ENCODE measurements around the gene AMHR2. TPM values are rescaled to one million over a fixed set of nuclear protein-coding genes. Genes with fewer than 3 reads are reported as not detected.
"Not testable (repeated sequence)": the region's sequence is repeated elsewhere in the genome, so short reads cannot be mapped to it uniquely, and the experiment has no call there.

Gene AMHR2
- total RNA-seq, 1 experiment from 2014 or later, result 0.29 TPM

GRCh38 chr12:53417291-53417816 lies 6.3 kb upstream of the AMHR2 start:
- H3K27ac ChIP-seq (ENCODE audit: low read length); BruUV-seq (replicated peaks); H3K79me2 ChIP-seq (ENCODE audit: low read length); H3K27me3 ChIP-seq (ENCODE audit: low read length); ATAC-seq; H3K9me2 ChIP-seq (replicated peaks; ENCODE audit: low read length); CTCF ChIA-PET; H3K9ac ChIP-seq (ENCODE audit: low read length); H2AFZ ChIP-seq (ENCODE audit: low read length); H3K9me3 ChIP-seq (ENCODE audit: low read length); H3K4me3 ChIP-seq (ENCODE audit: low read length); H4K20me1 ChIP-seq (ENCODE audit: low read length); DNase-seq; H3K4me2 ChIP-seq (ENCODE audit: low read length); H3F3A ChIP-seq (ENCODE audit: low read length, unreplicated experiment); intact Hi-C loops (cut with micrococcal nuclease): not testable (repeated sequence)
- H3K36me3 ChIP-seq (ENCODE audit: low read depth, low read length), result peaks cover 14% of the 10 kb centered on the region
- POLR2A ChIA-PET (ENCODE audit: unreplicated experiment), result interaction anchor here (0.7 kb wide), 1 partner anchor 91 kb away, joined by 3 read pairs; no protein-coding TSS in a partner anchor
- peaks cover 14% of the 10 kb centered on the region for H3K4me1 ChIP-seq (ENCODE audit: insufficient read depth, low read length)

- POLR2A ChIA-PET (ENCODE audit: unreplicated experiment), result interaction anchor here (0.6 kb wide), 1 partner anchor 60 kb away, joined by 4 read pairs; no protein-coding TSS in a partner anchor
- ATAC-seq, result no peak
- H4K20me1 ChIP-seq (ENCODE audit: low read length), result no peaks in the 10 kb centered on the region
Measured at GRCh38 chr12:53418221-53418620, 5.4 kb upstream of the AMHR2 start.

GRCh38 chr12:53419756-53420155 lies 3.9 kb upstream of the AMHR2 start:
- Histone ChIP-seq H3K79me2 (ENCODE audit: low read length) (no peaks in the 10 kb centered on the region), H2AFZ (ENCODE audit: low read length) (no peak overlapping the region), H3K9me2 (replicated peaks; ENCODE audit: low read length) (no peaks in the 10 kb centered on the region), H3F3A (ENCODE audit: low read length, unreplicated experiment) (no peaks in the 10 kb centered on the region), H3K36me3 (ENCODE audit: low read depth, low read length) (no peaks in the 10 kb centered on the region; the same call in 1 of the 2 replicates), H3K4me1 (ENCODE audit: insufficient read depth, low read length) (peaks cover 14% of the 10 kb centered on the region), H3K9me3 (ENCODE audit: low read length) (no peaks in the 10 kb centered on the region), H3K27ac (ENCODE audit: low read length) (no peak overlapping the region), H3K4me3 (ENCODE audit: low read length) (no peak overlapping the region), H3K9ac (ENCODE audit: low read length) (no peak overlapping the region), H3K4me2 (ENCODE audit: low read length) (no peak overlapping the region), H4K20me1 (ENCODE audit: low read length) (no peaks in the 10 kb centered on the region), H3K27me3 (ENCODE audit: low read length) (no peaks in the 10 kb centered on the region)
- TF ChIP-seq, protein P1, sequence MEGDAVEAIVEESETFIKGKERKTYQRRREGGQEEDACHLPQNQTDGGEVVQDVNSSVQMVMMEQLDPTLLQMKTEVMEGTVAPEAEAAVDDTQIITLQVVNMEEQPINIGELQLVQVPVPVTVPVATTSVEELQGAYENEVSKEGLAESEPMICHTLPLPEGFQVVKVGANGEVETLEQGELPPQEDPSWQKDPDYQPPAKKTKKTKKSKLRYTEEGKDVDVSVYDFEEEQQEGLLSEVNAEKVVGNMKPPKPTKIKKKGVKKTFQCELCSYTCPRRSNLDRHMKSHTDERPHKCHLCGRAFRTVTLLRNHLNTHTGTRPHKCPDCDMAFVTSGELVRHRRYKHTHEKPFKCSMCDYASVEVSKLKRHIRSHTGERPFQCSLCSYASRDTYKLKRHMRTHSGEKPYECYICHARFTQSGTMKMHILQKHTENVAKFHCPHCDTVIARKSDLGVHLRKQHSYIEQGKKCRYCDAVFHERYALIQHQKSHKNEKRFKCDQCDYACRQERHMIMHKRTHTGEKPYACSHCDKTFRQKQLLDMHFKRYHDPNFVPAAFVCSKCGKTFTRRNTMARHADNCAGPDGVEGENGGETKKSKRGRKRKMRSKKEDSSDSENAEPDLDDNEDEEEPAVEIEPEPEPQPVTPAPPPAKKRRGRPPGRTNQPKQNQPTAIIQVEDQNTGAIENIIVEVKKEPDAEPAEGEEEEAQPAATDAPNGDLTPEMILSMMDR (conservative IDR thresholded peaks at IDR 0.05; ENCODE audit: low read depth, low read length), result no peak
- no peak for TF ChIP-seq EZH2 (IDR thresholded peaks at IDR 0.05; ENCODE audit: low read length, unreplicated experiment)
- no peak for TF ChIP-seq EZH2phosphoT487 (IDR thresholded peaks at IDR 0.05; ENCODE audit: borderline replicate concordance, low read length)
- DNase-seq, result peak; percentile 14
- intact Hi-C loops (cut with micrococcal nuclease), result loop anchor here (2.0 kb wide), 2 partner anchors 31 to 39 kb away; partner anchors contain the start of gene SP1
- no TSS peak for BruUV-seq (replicated peaks)
- POLR2A ChIA-PET (ENCODE audit: unreplicated experiment), result interaction anchor here (0.6 kb wide), 2 partner anchors 8 to 31 kb away, joined by 3 to 4 read pairs; no protein-coding TSS in a partner anchor
- CTCF ChIA-PET, result no interaction called here
- ATAC-seq, result no peak; the same call in 1 of the 2 replicates

More at GRCh38 chr12:53418221-53418620, 5.4 kb upstream of the AMHR2 start:
- no peaks in the 10 kb centered on the region for H3K9me2 ChIP-seq (replicated peaks; ENCODE audit: low read length)
- no peak for DNase-seq
- no peaks in the 10 kb centered on the region for H3F3A ChIP-seq (ENCODE audit: low read length, unreplicated experiment)
- CTCF ChIA-PET, result interaction anchor here (0.6 kb wide), 1 partner anchor 66 kb away, joined by 5 read pairs; no protein-coding TSS in a partner anchor
- H3K4me3 ChIP-seq (ENCODE audit: low read length), result no peak overlapping the region
- BruUV-seq (replicated peaks), result no TSS peak
- no peak for TF ChIP-seq EZH2phosphoT487 (IDR thresholded peaks at IDR 0.05; ENCODE audit: borderline replicate concordance, low read length)
- TF ChIP-seq EZH2 (IDR thresholded peaks at IDR 0.05; ENCODE audit: low read length, unreplicated experiment), result no peak
- TF ChIP-seq, protein P1 (conservative IDR thresholded peaks at IDR 0.05; ENCODE audit: low read depth, low read length), result no peak
- no peak overlapping the region for H3K9ac ChIP-seq (ENCODE audit: low read length)
- H2AFZ ChIP-seq (ENCODE audit: low read length), result no peak overlapping the region
- intact Hi-C loops (cut with micrococcal nuclease), result no loop called here
- H3K79me2 ChIP-seq (ENCODE audit: low read length), result no peaks in the 10 kb centered on the region
- no peak overlapping the region for H3K4me2 ChIP-seq (ENCODE audit: low read length)
- peaks cover 7% of the 10 kb centered on the region for H3K36me3 ChIP-seq (ENCODE audit: low read depth, low read length)
- H3K9me3 ChIP-seq (ENCODE audit: low read length), result no peaks in the 10 kb centered on the region
- H3K27ac ChIP-seq (ENCODE audit: low read length), result no peak overlapping the region
- no peaks in the 10 kb centered on the region for H3K27me3 ChIP-seq (ENCODE audit: low read length)
- peaks cover 14% of the 10 kb centered on the region for H3K4me1 ChIP-seq (ENCODE audit: insufficient read depth, low read length)

DNA sequence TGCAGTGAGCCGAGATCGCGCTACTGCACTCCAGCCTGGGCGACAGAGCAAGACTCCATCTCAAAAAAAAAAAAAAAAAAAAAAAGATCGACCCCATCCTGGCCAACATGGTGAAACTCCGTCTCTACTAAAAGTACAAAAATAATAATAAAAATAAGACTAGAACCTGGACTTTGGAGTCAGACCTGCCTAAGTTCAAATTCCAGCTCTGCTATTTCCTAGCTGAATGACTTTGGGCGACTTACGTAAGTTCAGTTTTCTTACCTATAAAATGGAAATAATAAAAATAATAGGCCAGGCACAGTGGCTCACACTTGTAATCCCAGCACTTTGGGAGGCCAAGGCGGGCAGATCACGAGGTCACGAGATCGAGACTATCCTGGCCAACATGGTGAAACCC lies 1.4 kb upstream of the AMHR2 start:
- POLR2A ChIA-PET (ENCODE audit: unreplicated experiment); H3K9me2 ChIP-seq (replicated peaks; ENCODE audit: low read length); H4K20me1 ChIP-seq (ENCODE audit: low read length); H3K9me3 ChIP-seq (ENCODE audit: low read length); H3K36me3 ChIP-seq (ENCODE audit: low read depth, low read length); H3K79me2 ChIP-seq (ENCODE audit: low read length); ATAC-seq; H2AFZ ChIP-seq (ENCODE audit: low read length); H3K9ac ChIP-seq (ENCODE audit: low read length); intact Hi-C loops (cut with micrococcal nuclease); DNase-seq; H3K27ac ChIP-seq (ENCODE audit: low read length); H3K4me2 ChIP-seq (ENCODE audit: low read length); BruUV-seq (replicated peaks); H3F3A ChIP-seq (ENCODE audit: low read length, unreplicated experiment); H3K4me3 ChIP-seq (ENCODE audit: low read length); H3K27me3 ChIP-seq (ENCODE audit: low read length): not testable (repeated sequence)
- CTCF ChIA-PET, result interaction anchor here (0.7 kb wide), 1 partner anchor 41 kb away, joined by 6 read pairs; no protein-coding TSS in a partner anchor
- peaks cover 21% of the 10 kb centered on the region for H3K4me1 ChIP-seq (ENCODE audit: insufficient read depth, low read length)

Data from PC-3 (cell line).